Hepatic stellate cell (primary cell): Measurements from ENCODE around the gene ITFG2.

ENCODE experiments used
- DNase-seq: peaks from one replicate; pipeline ENCODE4 v3.0.0; 2011; ENCODE audit warnings: low spot score

The ITFG2 gene

GRCh38 chr12:2795291-2796186, 16.9 kb upstream of the ITFG2 start:
- DNase-seq, result peak; percentile 88

- peak; percentile 22 for DNase-seq
Measured at GRCh38 chr12:2796187-2796666, 16.2 kb upstream of the ITFG2 start.

- peak; percentile 29 for DNase-seq
Measured at GRCh38 chr12:2797721-2798418, 14.6 kb upstream of the ITFG2 start.

GRCh38 chr12:2800046-2800570, 12.4 kb upstream of the ITFG2 start:
- no peak for DNase-seq

- DNase-seq, result no peak
Measured at GRCh38 chr12:2801044-2801783, 11.3 kb upstream of the ITFG2 start.

- DNase-seq, result no peak
Measured at GRCh38 chr12:2803635-2804392, 8.7 kb upstream of the ITFG2 start.

GRCh38 chr12:2804393-2805142, 7.9 kb upstream of the ITFG2 start:
- peak; percentile 82 for DNase-seq

- peak; percentile 69 for DNase-seq
Measured at GRCh38 chr12:2805143-2805520, 7.3 kb upstream of the ITFG2 start.

- DNase-seq, result no peak
Measured at GRCh38 chr12:2806700-2807099, 5.8 kb upstream of the ITFG2 start.

GRCh38 chr12:2811801-2812200, 667 bp upstream of the ITFG2 start:
- DNase-seq, result no peak

- DNase-seq, result peak; percentile 78
Measured at GRCh38 chr12:2813214-2814185, 1.0 kb downstream of the ITFG2 start.

- no peak for DNase-seq
Measured at GRCh38 chr12:2819810-2820209, 7.3 kb downstream of the ITFG2 start.

- no peak for DNase-seq
Measured at GRCh38 chr12:2820432-2820831, 8.0 kb downstream of the ITFG2 start.

GRCh38 chr12:2823483-2823882, 11.0 kb downstream of the ITFG2 start:
- no peak for DNase-seq

- no peak for DNase-seq
Measured at GRCh38 chr12:2824541-2824940, 12.1 kb downstream of the ITFG2 start.

GRCh38 chr12:2825132-2825531, 12.7 kb downstream of the ITFG2 start:
- DNase-seq, result no peak

GRCh38 chr12:2826036-2826435, 13.6 kb downstream of the ITFG2 start:
- DNase-seq, result no peak

- no peak for DNase-seq
Measured at GRCh38 chr12:2826721-2827515, 14.4 kb downstream of the ITFG2 start.

GRCh38 chr12:2829275-2829674, 16.8 kb downstream of the ITFG2 start:
- no peak for DNase-seq
